HepG2 (cell line): Measurements from ENCODE around the gene RPL32. TPM values are rescaled to one million over a fixed set of nuclear protein-coding genes. Genes with fewer than 3 reads are reported as not detected.

Experiments used
- ATAC-seq: fragments of 200-7000 bp; cut with Tn5 transposase; 3 replicates; pipeline ENCODE4 v1.9.1; 2020; ENCODE audit warnings: mild to moderate bottlenecking, moderate library complexity
- BruUV-seq: library from RNA; stranded (reverse); fragments of 400-500 nt; replicated peaks from 2 replicates; lab custom pipeline; 2021; lab: Mats Ljungman, UMichigan
- CTCF ChIA-PET: fragments of 300-600 bp; formaldehyde crosslinking; extraction: SDS; loops from one replicate; lab custom pipeline; 2021; ENCODE audit warnings: low total read pairs, inconsistent platforms, low intra/inter-chr PET ratio; lab: Yijun Ruan, JAX
- POLR2A ChIA-PET: fragments of 350-600 bp; sonication (Branson Sonifier 250); formaldehyde crosslinking; loops from one replicate; lab custom pipeline; 2020; ENCODE audit warnings: antibody characterized with exemption, inconsistent platforms; lab: Yijun Ruan, JAX
- DNase-seq: peaks from one replicate; pipeline ENCODE4 v3.0.0-alpha.2; 2015; ENCODE audit warnings: low spot score
- FAIRE-seq: peaks from 3 replicates; lab custom pipeline; 2011; peaks lifted over from hg19 to GRCh38; lab: Jason Lieb, UNC
- H2AFZ ChIP-seq: one replicate; pipeline ENCODE4 v1.6.1; 2011; ENCODE audit warnings: low read length, inconsistent platforms
- H3K27ac ChIP-seq: fragments of 300-600 bp; 3 replicates; pipeline ENCODE4 v1.8.0; 2011; ENCODE audit warnings: mixed run types, mild to moderate bottlenecking, mixed read lengths, low read length, inconsistent platforms; ENCODE audit not compliant: insufficient read depth; ENCODE audit errors: extremely low read length
- H3K27me3 ChIP-seq, 2 experiments: fragments of 200-600 bp in 1 of 2; 2 replicates in 1 of 2; 3 replicates in 1 of 2; pipeline versions ENCODE4 v1.6.0 to v1.8.0; 2011; ENCODE audit warnings: low read length in 2 of 2, mild to moderate bottlenecking in 2 of 2, moderate library complexity in 2 of 2, inconsistent platforms in 1 of 2; ENCODE audit not compliant: insufficient read depth in 2 of 2, control insufficient read depth in 1 of 2
- H3K36me3 ChIP-seq, 2 experiments: fragments of 200-600 bp in 1 of 2; replicated peaks in 1 of 2; 2 replicates in 1 of 2; 3 replicates in 1 of 2; pipeline versions ENCODE4 v1.5.1 to v1.8.0; 2011; ENCODE audit warnings: low read length in 2 of 2, inconsistent platforms in 1 of 2; ENCODE audit not compliant: insufficient read depth in 2 of 2, control insufficient read depth in 1 of 2
- H3K4me1 ChIP-seq: 2 replicates; pipeline ENCODE4 v1.5.1; 2012; ENCODE audit warnings: low read length, inconsistent platforms; ENCODE audit not compliant: insufficient read depth
- H3K4me2 ChIP-seq: 2 replicates; pipeline ENCODE4 v1.6.0; 2011; ENCODE audit warnings: low read depth, low read length, inconsistent platforms
- H3K4me3 ChIP-seq, 3 experiments: fragments of 200-600 bp in 1 of 3; sonication (generic), shearing (Covaris generic) in 1 of 3; replicated peaks in 1 of 3; 2 replicates each; pipeline ENCODE4 v1.5.1; 2011 to 2016; ENCODE audit warnings: low read length in 3 of 3, inconsistent platforms in 2 of 3, low read depth in 2 of 3, mild to moderate bottlenecking in 2 of 3, control low read depth in 1 of 3, mixed read lengths in 1 of 3; ENCODE audit not compliant: insufficient read depth in 1 of 3
- H3K79me2 ChIP-seq: one replicate; pipeline ENCODE4 v1.6.1; 2011; ENCODE audit warnings: low read length, inconsistent platforms; ENCODE audit not compliant: insufficient read depth
- H3K9ac ChIP-seq: 2 replicates; pipeline ENCODE4 v1.6.0; 2011; ENCODE audit warnings: mild to moderate bottlenecking, low read depth, low read length, inconsistent platforms; ENCODE audit not compliant: insufficient read depth
- H3K9me3 ChIP-seq: 2 replicates; pipeline ENCODE4 v1.5.1; 2012; ENCODE audit warnings: mild to moderate bottlenecking, low read length
- H4K20me1 ChIP-seq: 2 replicates; pipeline ENCODE4 v1.6.0; 2011; ENCODE audit warnings: inconsistent platforms, mild to moderate bottlenecking, low read length, moderate library complexity; ENCODE audit not compliant: insufficient read depth
- ATAD3A ChIP-seq: sonication (generic); formaldehyde crosslinking; IDR thresholded peaks from 2 replicates; pipeline ENCODE4 v1.4.0; 2020; ENCODE audit warnings: missing genetic modification reagents
- EED ChIP-seq: sonication (generic); formaldehyde crosslinking; IDR thresholded peaks from 2 replicates; pipeline ENCODE4 v1.5.0; 2020; ENCODE audit warnings: mild to moderate bottlenecking, missing genetic modification reagents
- GATAD1 ChIP-seq: IDR thresholded peaks from 2 replicates; pipeline ENCODE4 v1.6.1; 2016; ENCODE audit warnings: missing genetic modification reagents, missing compliant biosample characterization
- NR3C1 ChIP-seq: sonication (generic); formaldehyde crosslinking; IDR thresholded peaks from 2 replicates; pipeline ENCODE4 v1.4.0; 2020; ENCODE audit warnings: missing genetic modification reagents
- POLR2A ChIP-seq, 2 experiments: IDR thresholded peaks; 2 replicates each; pipeline ENCODE4 v1.6.1; 2011; ENCODE audit warnings: low read depth in 2 of 2, low read length in 2 of 2, mild to moderate bottlenecking in 1 of 2, moderate library complexity in 1 of 2; ENCODE audit not compliant: insufficient read depth in 1 of 2
- POLR2G ChIP-seq: fragments of 200-400 bp; formaldehyde crosslinking; IDR thresholded peaks from 2 replicates; pipeline ENCODE4 v1.6.1; 2018; ENCODE audit warnings: mild to moderate bottlenecking, low read depth, low read length, moderate library complexity
- SNAPC4 ChIP-seq: sonication (generic); formaldehyde crosslinking; IDR thresholded peaks from 2 replicates; pipeline ENCODE4 v1.4.0; 2020; ENCODE audit warnings: mild to moderate bottlenecking, missing genetic modification reagents
- WGBS: methylation state at CpG from one replicate; pipeline ENCODE4 v1.1.6; 2017; ENCODE audit warnings: low lambda C conversion rate; 5-methylcytosine and 5-hydroxymethylcytosine counted together
- in situ Hi-C: cut with HindIII; loops from 2 replicates; pipeline ENCODE4 v1.10.0; 2017; ENCODE audit warnings: low pct_unique_long_range_greater_than_20kb; ENCODE audit not compliant: extremely low pct_ligation_motif_present
- intact Hi-C: fragments of 100-400 bp; cut with micrococcal nuclease; formaldehyde crosslinking; loops from one replicate; pipeline ENCODE4 v1.10.0; 2022; ENCODE audit not compliant: unreplicated experiment
- polyA plus RNA-seq, 8 experiments: library from polyadenylated mRNA; depleted of rRNA in 3 of 8; stranded (reverse) in 7 of 8; unstranded in 1 of 8; fragments of >200 nt; fragmentation: Illumina TruSeq in 4 of 8; extraction: Trizol in 4 of 8; gene quantifications; 2 replicates each; pipeline versions ENCODE4 v1.2.1 to v1.2.3, GENCODE V29; 2011 to 2016; ENCODE audit warnings: low read depth in 4 of 8, missing spikeins in 1 of 8, mixed read lengths in 1 of 8; ENCODE audit not compliant: insufficient read depth in 1 of 8
- total RNA-seq, 5 experiments: library from RNA; depleted of rRNA; stranded (reverse); fragments of >200 nt; fragmentation: Illumina TruSeq; extraction: Trizol; gene quantifications; 2 replicates each; pipeline ENCODE4 v1.2.3, GENCODE V29; 2016; ENCODE audit warnings: low read depth in 1 of 5

RPL32 gene
- total and polyA plus RNA-seq, 2 of the 13 experiments (the other 11 are each of a cell fraction or from before 2014, with no cell fraction given), result 1,781 to 2,401 TPM

GRCh38 chr3:12839156-12839946 is 2.0 kb downstream of the RPL32 start (continued):
- TF ChIP-seq SNAPC4 (CRISPR knock-in tag), result no peak
- TF ChIP-seq ATAD3A (CRISPR knock-in tag), result no peak

GRCh38 chr3:12838179-12838965 is 3.0 kb downstream of the RPL32 start:
- no TSS peak for BruUV-seq
- DNase-seq (no peak), ATAC-seq (no peak), FAIRE-seq (no peak)
- whole genome bisulfite sequencing, result 95% methylated on average over 13 of the region's 13 CpGs
- H4K20me1 ChIP-seq, result peaks cover 46% of the 10 kb centered on the region
- H3K4me3 ChIP-seq, result no peak overlapping the region; a peak in 2 of 6 replicates
- no peak overlapping the region for H2AFZ ChIP-seq
- no peak overlapping the region for H3K27ac ChIP-seq
- intact Hi-C loops, result no loop called here
- H3K9me3 ChIP-seq, result no peaks in the 10 kb centered on the region
- peaks cover 26 to 69% of the 10 kb centered on the region in 2 experiments for H3K36me3 ChIP-seq
- peaks cover 41% of the 10 kb centered on the region for H3K79me2 ChIP-seq
- CTCF ChIA-PET, result no interaction called here
- TF ChIP-seq POLR2G (0 out of 2 replicates have a peak, but pooled peaks have one; percentile 20), NR3C1 (CRISPR knock-in tag) (no peak), GATAD1 (no peak), POLR2A (IDR thresholded peaks at IDR 0.05; ENCODE audit: insufficient read depth in 1 of 2, low read depth in 2 of 2, low read length in 2 of 2) (peak in 1 of 2 experiments; percentile 25; a peak in 1 of 4 replicates), EED (CRISPR knock-in tag) (no peak)
- H3K4me2 ChIP-seq, result peak overlapping the region; percentile 98
- in situ Hi-C loops, result no loop called here
- POLR2A ChIA-PET, result interaction anchor here (1.1 kb wide), 1 partner anchor 28 kb away, joined by 5 read pairs; no protein-coding TSS in a partner anchor
- H3K27me3 ChIP-seq, result no peaks in the 10 kb centered on the region; a peak in 1 of 5 replicates
- H3K4me1 ChIP-seq, result peaks cover 51% of the 10 kb centered on the region
- no peak overlapping the region; the same call in 1 of the 2 replicates for H3K9ac ChIP-seq
